NB4 (cell line): ENCODE data around the gene RPTOR.

Source experiments
- CTCF ChIP-seq: IDR thresholded peaks from one replicate; pipeline ENCODE4 v1.5.1; 2012; ENCODE audit warnings: low read depth, low read length
- MAX ChIP-seq: IDR thresholded peaks from 2 replicates; pipeline ENCODE4 v1.6.1; 2011; ENCODE audit warnings: low read depth, low read length
- MYC ChIP-seq: IDR thresholded peaks from 2 replicates; pipeline ENCODE4 v1.6.1; 2011; ENCODE audit warnings: low read depth, low read length
- POLR2A ChIP-seq: IDR thresholded peaks from 2 replicates; pipeline ENCODE4 v1.6.1; 2011; ENCODE audit warnings: mild to moderate bottlenecking; ENCODE audit not compliant: insufficient read length; ENCODE audit errors: extremely low read depth

GRCh38 chr17:80876950-80877728 is 332.5 kb downstream of the RPTOR start:
- TF ChIP-seq CTCF (no peak), POLR2A (no peak), MYC (no peak), MAX (no peak)
